Neuronal stem cell (in vitro differentiated cells): ENCODE measurements around the gene PKP2.

ENCODE experiments used
- DNase-seq: peaks from one replicate; pipeline ENCODE4 v3.0.0-alpha.2; 2013; ENCODE audit warnings: low spot score
- H2AFZ ChIP-seq: one replicate; pipeline ENCODE4 v1.6.1; 2013; ENCODE audit warnings: mild to moderate bottlenecking, low read length, inconsistent platforms
- H2AK5ac ChIP-seq: 2 replicates; pipeline ENCODE4 v1.6.1; 2013; ENCODE audit warnings: low read depth, mild to moderate bottlenecking, inconsistent platforms, low read length, moderate library complexity, mixed read lengths
- H2BK120ac ChIP-seq: 2 replicates; pipeline ENCODE4 v1.6.1; 2013; ENCODE audit warnings: low read depth, mild to moderate bottlenecking, inconsistent platforms, low read length, moderate library complexity, mixed read lengths
- H2BK12ac ChIP-seq: one replicate; pipeline ENCODE4 v1.6.1; 2013; ENCODE audit warnings: low read length, inconsistent platforms
- H2BK15ac ChIP-seq: 2 replicates; pipeline ENCODE4 v1.6.1; 2013; ENCODE audit warnings: mild to moderate bottlenecking, low read length, inconsistent platforms, mixed read lengths
- H2BK5ac ChIP-seq: one replicate; pipeline ENCODE4 v1.6.1; 2013; ENCODE audit warnings: inconsistent platforms, mild to moderate bottlenecking, low read length, moderate library complexity
- H3K14ac ChIP-seq: one replicate; pipeline ENCODE4 v1.6.1; 2013; ENCODE audit warnings: low read length, inconsistent platforms
- H3K18ac ChIP-seq: 2 replicates; pipeline ENCODE4 v1.6.1; 2013; ENCODE audit warnings: low read length, inconsistent platforms
- H3K23ac ChIP-seq: 2 replicates; pipeline ENCODE4 v1.6.1; 2013; ENCODE audit warnings: low read depth, mild to moderate bottlenecking, mixed read lengths, low read length, inconsistent platforms; ENCODE audit not compliant: poor library complexity
- H3K27ac ChIP-seq: replicated peaks from 3 replicates; pipeline ENCODE4 v1.5.1; 2013; ENCODE audit warnings: low read length, inconsistent platforms
- H3K27me3 ChIP-seq, 3 experiments: 2 replicates each; pipeline ENCODE4 v1.6.1; 2013; ENCODE audit warnings: low read length in 3 of 3, mild to moderate bottlenecking in 2 of 3, inconsistent platforms in 1 of 3, low read depth in 1 of 3, mixed read lengths in 1 of 3, moderate library complexity in 1 of 3; ENCODE audit not compliant: control insufficient read depth in 3 of 3, insufficient read depth in 3 of 3
- H3K36me3 ChIP-seq, 2 donors: replicated peaks in 1 of 2; 2 replicates each; pipeline ENCODE4 v1.6.1; 2013; ENCODE audit warnings: low read length in 2 of 2; ENCODE audit not compliant: control insufficient read depth in 2 of 2, insufficient read depth in 2 of 2
- H3K4ac ChIP-seq: 2 replicates; pipeline ENCODE4 v1.6.1; 2013; ENCODE audit warnings: inconsistent platforms, mild to moderate bottlenecking, low read length, moderate library complexity
- H3K4me1 ChIP-seq, 2 donors: 1 replicate in 1 of 2; 2 replicates in 1 of 2; pipeline ENCODE4 v1.6.1; 2013; ENCODE audit warnings: low read length in 2 of 2, low read depth in 1 of 2; ENCODE audit not compliant: control insufficient read depth in 2 of 2, insufficient read depth in 1 of 2
- H3K4me2 ChIP-seq: one replicate; pipeline ENCODE4 v1.6.1; 2013; ENCODE audit warnings: mild to moderate bottlenecking, low read length, inconsistent platforms; ENCODE audit not compliant: insufficient read depth, poor library complexity, severe bottlenecking
- H3K4me3 ChIP-seq, 2 donors: 2 replicates each; pipeline ENCODE4 v1.5.1; 2013; ENCODE audit warnings: low read length in 2 of 2, mild to moderate bottlenecking in 2 of 2, inconsistent platforms in 1 of 2, moderate library complexity in 1 of 2
- H3K79me1 ChIP-seq: one replicate; pipeline ENCODE4 v1.6.1; 2013; ENCODE audit warnings: low read depth, mild to moderate bottlenecking, inconsistent platforms, low read length, moderate library complexity
- H3K9ac ChIP-seq: one replicate; pipeline ENCODE4 v1.6.1; 2013; ENCODE audit warnings: mild to moderate bottlenecking, low read depth, low read length, inconsistent platforms; ENCODE audit not compliant: poor library complexity
- H3K9me3 ChIP-seq, 2 donors: replicated peaks in 1 of 2; 2 replicates each; pipeline versions ENCODE3 to v1.6.1; 2013; ENCODE audit warnings: low read length in 2 of 2, mild to moderate bottlenecking in 2 of 2, inconsistent platforms in 1 of 2, low read depth in 1 of 2, mixed read lengths in 1 of 2, moderate library complexity in 1 of 2; ENCODE audit not compliant: control insufficient read depth in 2 of 2, insufficient read depth in 1 of 2
- H4K8ac ChIP-seq: one replicate; pipeline ENCODE4 v1.6.1; 2013; ENCODE audit warnings: low read depth, mild to moderate bottlenecking, inconsistent platforms, low read length, moderate library complexity
- H4K91ac ChIP-seq: one replicate; pipeline ENCODE4 v1.6.1; 2013; ENCODE audit warnings: low read length, low read depth, mild to moderate bottlenecking, inconsistent platforms; ENCODE audit not compliant: poor library complexity
- WGBS, 2 donors: extraction: QIAGEN DNeasy Blood & Tissue Kit; methylation state at CpG; one replicate each; pipeline ENCODE4 v1.1.7; 2013; ENCODE audit warnings: missing lambda C conversion rate in 2 of 2, mixed read lengths in 1 of 2; ENCODE audit not compliant: insufficient read length in 2 of 2, insufficient replicate concordance in 1 of 2; ENCODE audit errors: extremely low coverage in 2 of 2; 5-methylcytosine and 5-hydroxymethylcytosine counted together

The PKP2 gene

GRCh38 chr12:32777691-32778175 is 118.8 kb downstream of the PKP2 start:
- DNase-seq = no peak
- Histone ChIP-seq H3K27ac (no peak overlapping the region), H3K9ac (no peak overlapping the region), H3K9me3 (no peaks in the 10 kb centered on the region), H3K4me1 (no peaks in the 10 kb centered on the region), H3K4me2 (no peak overlapping the region), H2BK12ac (no peak overlapping the region), H3K14ac (no peak overlapping the region), H4K91ac (no peak overlapping the region), H2AFZ (no peak overlapping the region), H3K18ac (no peak overlapping the region), H3K4ac (no peak overlapping the region), H2BK5ac (no peak overlapping the region), H3K79me1 (no peaks in the 10 kb centered on the region), H3K27me3 (peaks cover 0 to 10% (median 0%) of the 10 kb centered on the region in 3 experiments), H3K4me3 (no peak overlapping the region), H2BK15ac (no peak overlapping the region), H4K8ac (no peak overlapping the region), H2AK5ac (no peak overlapping the region), H2BK120ac (no peak overlapping the region), H3K23ac (no peak overlapping the region), H3K36me3 (no peaks in the 10 kb centered on the region)
- WGBS, 2 donors = no CpG with 5 or more reads among the region's 6 CpGs

GRCh38 chr12:32777159-32777558 is 119.4 kb downstream of the PKP2 start:
- no peaks in the 10 kb centered on the region for H3K4me1 ChIP-seq
- no peak overlapping the region for H2AK5ac ChIP-seq
- no peak overlapping the region for H3K4ac ChIP-seq
- H3K9me3 ChIP-seq = no peaks in the 10 kb centered on the region
- H3K14ac ChIP-seq = no peak overlapping the region
- no peaks in the 10 kb centered on the region for H3K36me3 ChIP-seq
- H4K91ac ChIP-seq = no peak overlapping the region
- no peak for DNase-seq
- no peak overlapping the region for H3K4me3 ChIP-seq
- no peak overlapping the region for H3K4me2 ChIP-seq
- no peak overlapping the region for H4K8ac ChIP-seq
- H3K27me3 ChIP-seq = peaks cover 0 to 10% (median 0%) of the 10 kb centered on the region in 3 experiments
- no peak overlapping the region for H2BK15ac ChIP-seq
- H3K18ac ChIP-seq = no peak overlapping the region
- WGBS, 2 donors = no CpG with 5 or more reads among the region's 5 CpGs
- H3K27ac ChIP-seq = no peak overlapping the region
- no peak overlapping the region for H2BK120ac ChIP-seq
- no peak overlapping the region for H3K9ac ChIP-seq
- no peak overlapping the region for H3K23ac ChIP-seq
- no peak overlapping the region for H2BK12ac ChIP-seq
- H2BK5ac ChIP-seq = no peak overlapping the region
- H2AFZ ChIP-seq = no peak overlapping the region
- H3K79me1 ChIP-seq = no peaks in the 10 kb centered on the region

GRCh38 chr12:32776258-32776657 is 120.3 kb downstream of the PKP2 start:
- DNase-seq = no peak
- Histone ChIP-seq H3K27ac (no peak overlapping the region), H3K9ac (no peak overlapping the region), H3K23ac (no peak overlapping the region), H3K27me3 (peaks cover 0 to 10% (median 0%) of the 10 kb centered on the region in 3 experiments), H3K4ac (no peak overlapping the region), H3K18ac (no peak overlapping the region), H2BK12ac (no peak overlapping the region), H2AFZ (no peak overlapping the region), H3K36me3 (no peaks in the 10 kb centered on the region), H2BK120ac (no peak overlapping the region), H3K4me1 (no peaks in the 10 kb centered on the region), H3K9me3 (no peaks in the 10 kb centered on the region), H3K79me1 (no peaks in the 10 kb centered on the region), H3K14ac (no peak overlapping the region), H4K91ac (no peak overlapping the region), H3K4me2 (no peak overlapping the region), H2BK5ac (no peak overlapping the region), H4K8ac (no peak overlapping the region), H2BK15ac (no peak overlapping the region), H3K4me3 (no peak overlapping the region), H2AK5ac (no peak overlapping the region)
- no CpG with 5 or more reads among the region's 4 CpGs for WGBS, 2 donors

- no peak overlapping the region for H2BK15ac ChIP-seq
- no peak overlapping the region for H2BK12ac ChIP-seq
- no peak overlapping the region for H2AK5ac ChIP-seq
- H3K79me1 ChIP-seq = no peaks in the 10 kb centered on the region
- no peak overlapping the region for H3K4me3 ChIP-seq
- no peak overlapping the region for H3K18ac ChIP-seq
- H4K8ac ChIP-seq = no peak overlapping the region
- no peak overlapping the region for H3K4me2 ChIP-seq
- DNase-seq = no peak
- H3K36me3 ChIP-seq = no peaks in the 10 kb centered on the region
- no peak overlapping the region for H3K27ac ChIP-seq
- H3K23ac ChIP-seq = no peak overlapping the region
- H2AFZ ChIP-seq = no peak overlapping the region
- H3K14ac ChIP-seq = no peak overlapping the region
- no CpG with 5 or more reads among the region's 6 CpGs for WGBS, 2 donors
- no peak overlapping the region for H2BK120ac ChIP-seq
- H3K4ac ChIP-seq = no peak overlapping the region
- no peaks in the 10 kb centered on the region for H3K4me1 ChIP-seq
- H3K9ac ChIP-seq = no peak overlapping the region
- peaks cover 0 to 7% (median 0%) of the 10 kb centered on the region in 3 experiments for H3K27me3 ChIP-seq
- H4K91ac ChIP-seq = no peak overlapping the region
- no peak overlapping the region for H2BK5ac ChIP-seq
- no peaks in the 10 kb centered on the region for H3K9me3 ChIP-seq
These were observed 122.9 kb downstream of the PKP2 start for GRCh38 chr12:32773691-32774090.
